GM19328 (cell line): Measurements from ENCODE around the gene ZNF845.
"Not testable (repeated sequence)": the region's sequence is repeated elsewhere in the genome, so short reads cannot be mapped to it uniquely, and the experiment has no call there.

ENCODE experiments used
- ATAC-seq: cut with Tn5 transposase; IDR thresholded peaks from one replicate; pipeline ENCODE4 v1.9.1; 2021; ENCODE audit warnings: mild to moderate bottlenecking, moderate library complexity; ENCODE audit not compliant: unreplicated experiment

The ZNF845 gene

DNA sequence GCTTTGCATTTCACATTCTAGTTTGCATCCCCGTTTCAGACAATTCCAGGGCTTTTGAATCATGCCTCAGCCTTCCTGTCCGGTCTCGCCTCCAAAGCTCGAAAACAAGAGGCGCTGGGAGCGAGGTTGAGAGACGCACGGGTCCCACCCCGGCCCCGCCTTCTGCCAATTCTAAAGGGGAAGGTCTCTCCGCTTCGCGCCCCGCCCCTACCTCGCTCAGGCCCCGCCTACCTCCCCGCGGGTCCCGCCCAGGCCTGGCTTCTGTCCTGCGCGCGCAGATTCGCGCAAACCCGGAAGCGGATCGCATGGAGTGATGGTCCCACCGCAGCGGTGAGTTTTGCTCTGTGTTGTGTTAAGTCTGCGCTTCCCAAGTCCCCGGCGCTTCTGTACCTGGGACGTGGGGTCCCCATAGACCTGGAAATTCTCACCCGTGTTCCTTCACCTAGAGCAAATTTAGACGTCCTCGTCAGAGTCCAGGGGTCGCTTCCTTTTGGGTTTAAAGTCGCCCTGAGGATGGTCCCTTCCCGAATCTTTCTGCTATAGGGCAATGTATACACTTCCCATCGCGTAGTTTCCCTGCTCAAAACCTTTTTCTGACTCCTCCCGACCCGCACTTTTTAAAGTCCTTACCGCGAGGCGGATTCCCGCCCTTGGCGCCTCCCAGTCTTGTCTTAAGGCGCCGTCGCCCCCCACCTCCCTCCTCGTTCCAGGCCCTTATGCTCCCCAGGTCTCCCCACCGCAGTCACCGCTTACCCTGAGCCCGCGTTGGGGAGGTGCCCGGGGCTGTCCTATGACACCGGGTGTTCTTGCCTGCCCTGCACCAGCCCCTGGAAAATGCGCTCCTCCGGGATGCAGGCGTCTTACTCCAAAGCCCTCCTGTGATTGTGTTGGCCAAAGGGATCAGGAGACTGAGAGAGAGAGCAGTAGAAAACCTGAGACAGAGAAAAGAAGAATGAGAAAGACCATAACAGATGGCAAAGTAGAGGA is at the start of gene ZNF845:
TSS of gene ZNF845 (plus strand) at position 287 of the 987 bp plus-strand sequence. CDS start 7,559 bp downstream, outside the sequence.
- ATAC-seq, result peak; percentile 97

GRCh38 chr19:53285087-53285486 is 48.5 kb upstream of the ZNF845 start:
- no peak for ATAC-seq

DNA sequence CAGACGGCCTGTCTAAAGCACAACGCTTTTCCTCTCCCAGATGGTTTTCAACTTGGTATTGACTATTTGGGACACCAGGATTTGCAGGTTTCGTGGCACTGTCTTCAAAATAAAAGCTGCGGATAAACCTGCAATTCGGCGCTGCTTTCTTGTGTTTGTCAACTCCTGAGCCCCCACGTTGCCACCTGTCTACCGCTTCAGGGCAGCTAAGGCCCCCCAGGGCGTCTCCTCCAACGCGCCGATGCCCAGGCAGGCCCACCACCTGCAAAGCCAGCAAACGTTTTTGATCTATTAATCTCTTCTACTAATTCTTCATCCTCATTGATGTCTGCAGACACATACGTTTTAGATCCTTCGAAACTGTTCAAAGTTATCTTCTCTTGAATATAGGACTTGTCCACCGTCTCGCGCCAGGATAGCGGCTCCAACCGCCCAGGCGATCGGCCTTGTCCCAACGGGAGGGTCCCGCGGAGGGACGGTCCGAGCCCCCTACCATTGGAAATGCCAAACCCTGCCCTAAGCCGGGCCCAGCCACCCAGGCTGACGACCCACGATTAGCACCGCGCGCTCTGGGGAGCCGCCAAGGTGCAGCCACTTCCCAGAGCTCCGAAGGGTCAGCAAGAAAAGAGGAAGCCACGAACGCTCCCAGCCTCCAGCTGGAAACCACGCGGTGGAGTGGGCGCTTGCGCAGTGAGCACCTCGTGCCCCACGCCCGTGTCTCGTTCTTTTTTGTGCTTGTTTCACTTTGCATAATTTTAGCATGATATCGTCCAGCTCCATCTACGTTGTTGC is 42.6 kb upstream of the ZNF845 start:
- ATAC-seq, result no peak

DNA sequence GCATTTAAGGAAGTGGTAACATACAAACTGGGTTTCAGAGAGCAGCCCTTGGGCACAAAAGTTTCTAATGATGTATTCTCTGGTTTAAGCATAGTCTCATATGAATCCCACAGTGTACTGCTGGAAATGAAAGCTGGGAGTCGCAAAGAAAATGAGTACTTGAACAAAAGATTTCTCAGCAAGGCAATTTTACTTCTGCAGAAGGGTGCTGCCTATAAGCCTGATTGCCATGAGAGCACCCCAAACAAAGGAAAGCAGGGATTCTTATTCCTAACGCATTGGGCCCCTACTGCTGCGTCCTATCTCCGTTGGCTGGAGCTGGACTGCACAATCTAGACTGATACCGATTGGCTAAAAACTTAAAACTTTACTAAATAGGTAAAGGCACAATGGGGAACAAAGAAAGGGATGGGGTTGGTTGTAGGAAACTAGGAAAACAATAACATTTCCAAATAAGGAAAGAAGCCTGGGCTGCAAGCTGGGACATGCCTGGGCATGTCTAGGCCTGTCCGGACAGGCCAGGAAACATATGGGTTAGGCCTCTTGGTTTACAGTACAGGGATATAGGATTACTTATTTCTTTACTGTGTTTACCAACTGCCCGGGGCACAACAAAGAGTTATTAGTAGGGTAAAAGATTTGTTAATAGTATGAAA is 38.6 kb upstream of the ZNF845 start:
- no peak for ATAC-seq

GRCh38 chr19:53301341-53301740 is 32.2 kb upstream of the ZNF845 start:
- not testable (repeated sequence) for ATAC-seq

GRCh38 chr19:53308339-53308811 is 25.2 kb upstream of the ZNF845 start:
- ATAC-seq, result no peak

GRCh38 chr19:53311044-53311443 is 22.5 kb upstream of the ZNF845 start:
- no peak for ATAC-seq

GRCh38 chr19:53311897-53312296 is 21.7 kb upstream of the ZNF845 start:
- ATAC-seq, result no peak

DNA sequence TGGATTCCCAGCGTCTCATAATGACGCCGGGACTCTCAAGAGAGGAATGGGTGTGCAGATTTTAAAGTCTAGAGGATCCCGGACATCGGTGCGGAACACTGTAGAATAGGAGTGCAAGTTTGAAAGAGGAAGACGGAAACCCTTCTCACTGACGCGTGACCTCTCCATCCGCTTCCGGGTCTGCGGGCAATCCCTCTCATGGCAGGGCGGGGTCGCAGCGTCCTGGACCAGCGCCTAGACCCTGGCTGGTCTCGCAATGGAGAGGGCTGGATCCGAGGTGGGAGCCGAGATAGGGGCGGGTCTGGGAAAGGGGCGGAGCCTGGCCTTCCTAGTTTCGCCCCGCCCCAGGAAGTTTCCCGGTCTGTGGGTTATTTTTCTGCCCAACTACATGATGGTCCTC is 4.6 kb upstream of the ZNF845 start:
- no peak for ATAC-seq

GRCh38 chr19:53332484-53332883 is 1.1 kb upstream of the ZNF845 start:
- ATAC-seq, result no peak

DNA sequence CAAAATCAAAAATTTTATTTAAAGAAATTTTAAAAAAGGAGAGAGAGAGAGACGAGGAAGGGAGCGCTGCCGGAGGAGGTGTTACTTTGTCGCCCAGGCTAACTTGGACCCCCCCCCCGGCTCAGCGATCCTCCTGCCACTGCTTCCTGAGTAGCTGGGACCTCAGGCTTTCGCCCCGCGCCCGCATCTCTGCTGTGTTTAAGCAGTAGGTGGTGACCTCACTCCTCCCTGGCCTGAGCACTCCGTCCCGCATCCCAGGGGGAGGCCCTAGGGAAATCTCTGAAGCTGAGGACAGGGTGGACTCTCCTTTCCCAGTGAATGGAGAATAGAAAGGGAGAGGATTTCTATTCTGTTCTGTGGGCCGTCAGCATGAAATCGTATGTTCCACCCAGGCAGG is 485 bp upstream of the ZNF845 start:
- no peak for ATAC-seq

DNA sequence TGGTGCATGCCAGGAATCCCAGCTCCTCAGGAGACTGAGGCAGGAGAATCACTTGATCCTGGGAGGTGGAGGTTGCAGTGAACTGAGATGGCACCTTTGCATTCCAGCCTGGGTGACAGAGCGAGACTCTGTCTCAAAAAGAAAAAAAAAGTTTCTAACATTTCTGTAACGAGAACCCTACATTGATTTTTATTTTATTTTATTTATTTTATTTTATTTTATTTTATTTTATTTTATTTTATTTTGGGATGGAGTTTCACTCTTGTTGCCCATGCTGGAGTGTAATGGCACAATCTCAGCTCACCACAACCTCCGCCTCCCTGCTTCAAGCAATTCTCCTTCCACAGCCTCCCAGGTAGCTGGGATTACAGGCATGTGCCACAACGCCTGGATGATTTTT is 10.9 kb downstream of the ZNF845 start:
- not testable (repeated sequence) for ATAC-seq

DNA sequence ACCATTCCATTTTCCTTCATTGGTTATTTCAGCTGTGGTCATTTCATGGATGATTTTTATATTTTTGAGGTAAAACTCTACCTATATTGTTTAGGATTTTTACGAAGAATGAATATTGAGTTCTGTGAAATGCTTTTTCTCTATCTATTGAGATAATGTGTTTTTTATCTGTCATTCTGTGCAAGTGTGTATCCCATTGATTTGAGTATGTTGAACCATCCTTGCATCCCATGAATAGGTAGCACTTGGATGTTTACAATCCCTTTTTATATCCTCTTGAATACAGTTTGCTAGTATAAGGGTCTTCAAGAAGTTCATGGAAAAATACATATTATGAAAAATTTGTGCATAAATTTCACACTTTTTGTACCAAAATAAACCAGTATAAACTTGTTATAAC is 22.2 kb downstream of the ZNF845 start:
- no peak for ATAC-seq

GRCh38 chr19:53357821-53358581 is 24.5 kb downstream of the ZNF845 start:
- ATAC-seq, result no peak

DNA sequence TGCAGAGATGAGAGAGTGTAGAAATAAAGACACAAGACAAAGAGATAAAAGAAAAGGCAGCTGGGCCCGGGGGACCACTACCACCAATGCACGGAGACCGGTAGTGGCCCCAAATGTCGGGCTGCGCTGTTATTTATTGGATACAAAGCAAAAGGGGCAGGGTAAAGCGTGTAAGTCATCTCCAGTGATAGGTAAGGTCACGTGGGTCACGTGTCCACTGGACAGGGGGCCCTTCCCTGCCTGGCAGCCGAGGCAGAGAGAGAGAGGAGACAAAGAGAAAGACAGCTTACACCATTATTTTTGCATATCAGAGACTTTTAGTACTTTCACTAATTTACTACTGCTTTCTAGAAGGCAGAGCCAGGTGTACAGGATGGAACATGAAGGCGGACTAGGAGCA is 26.5 kb downstream of the ZNF845 start:
- not testable (repeated sequence) for ATAC-seq

DNA sequence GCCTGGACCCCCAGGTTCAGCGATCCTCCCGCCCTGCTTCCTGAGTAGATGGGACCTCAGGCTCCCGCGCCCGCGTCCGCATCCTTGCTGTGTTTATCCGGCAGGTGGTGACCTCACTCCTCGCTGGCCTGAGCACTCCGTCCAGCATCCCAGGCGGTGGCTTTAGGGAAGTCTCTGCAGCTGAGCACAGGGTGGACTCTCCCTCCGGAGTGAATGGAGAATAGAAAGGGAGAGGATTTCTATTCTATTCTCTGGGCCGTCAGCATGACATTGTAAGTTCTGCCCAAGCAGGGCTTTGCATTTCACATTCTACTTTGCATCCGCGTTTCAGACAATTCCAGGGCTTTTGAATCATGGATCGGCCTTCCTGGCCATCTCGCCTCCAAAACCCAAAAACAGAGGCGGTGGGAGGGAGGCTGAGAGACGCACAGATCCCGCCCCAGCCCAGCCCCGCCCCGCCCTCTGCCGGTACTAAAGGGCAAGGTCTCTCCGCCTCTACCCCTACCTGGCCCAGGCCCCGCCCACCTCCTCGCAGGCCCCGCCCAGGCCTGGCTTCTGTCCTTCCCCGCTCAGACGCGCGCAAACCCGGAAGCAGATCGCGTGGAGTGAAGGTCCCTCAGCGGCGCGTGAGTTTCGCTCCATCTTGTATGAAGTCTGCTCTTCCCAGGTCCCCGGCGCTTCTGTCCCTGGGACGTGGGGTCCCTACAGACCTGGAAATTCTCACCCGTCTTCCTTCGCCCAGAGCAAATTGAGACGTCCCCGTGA is 31.8 kb downstream of the ZNF845 start, which contains the start of gene ZNF525:
TSS of gene ZNF525 (plus strand) at position 572 of the 765 bp plus-strand sequence. CDS start 6,577 bp downstream, outside the sequence.
- ATAC-seq, result peak; percentile 94

DNA sequence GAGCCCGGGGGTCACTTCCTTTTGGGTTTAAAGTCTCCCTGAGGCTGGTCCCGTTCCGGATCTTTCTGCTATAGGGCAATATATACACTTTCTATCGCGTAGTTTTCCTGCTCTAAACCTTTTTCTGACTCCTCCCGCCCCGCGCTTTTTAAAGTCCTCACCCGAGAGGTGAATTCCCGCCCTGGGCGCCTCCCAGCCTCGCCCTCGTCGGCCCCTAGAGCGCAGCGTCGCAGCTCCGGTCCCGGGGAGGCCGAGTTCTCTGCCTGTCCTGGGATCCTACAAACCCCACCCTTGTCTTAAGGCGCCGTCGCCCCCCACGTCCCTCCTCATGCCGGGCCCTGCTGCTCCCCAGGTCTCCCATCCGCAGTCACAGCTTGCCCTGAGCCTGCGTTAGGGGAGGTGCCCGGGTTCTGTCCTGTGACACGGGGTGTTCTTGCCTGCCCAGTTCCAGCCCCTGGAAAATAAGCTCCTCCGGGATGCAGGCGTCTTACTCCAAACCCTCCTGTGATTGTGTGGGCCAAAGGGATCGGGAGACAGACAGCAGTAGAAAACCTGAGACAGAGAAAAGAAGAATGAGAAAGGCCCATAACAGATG is 32.4 kb downstream of the ZNF845 start:
- peak; percentile 44 for ATAC-seq

DNA sequence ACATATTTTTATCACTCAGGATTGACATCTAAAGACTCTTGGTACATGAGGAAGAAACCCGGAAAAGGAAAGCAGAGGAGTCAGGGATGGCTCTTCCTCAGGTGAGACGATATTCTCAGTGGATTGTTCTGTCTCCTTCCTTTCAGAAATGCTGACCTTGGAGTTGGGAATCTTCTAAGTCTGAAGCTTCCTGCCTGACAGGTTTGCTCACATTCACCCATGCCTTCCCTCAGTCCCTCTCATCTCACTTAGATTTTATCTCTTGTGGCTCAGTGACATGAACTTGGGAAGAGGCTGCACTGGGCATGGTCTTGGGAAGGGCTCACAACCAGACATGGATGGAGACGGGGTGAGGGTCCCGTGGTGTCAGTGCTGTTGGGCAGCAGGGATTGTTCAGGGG is 38.6 kb downstream of the ZNF845 start:
- ATAC-seq, result no peak

GRCh38 chr19:53374288-53374687 is 40.7 kb downstream of the ZNF845 start:
- ATAC-seq, result no peak
